MM.1S (cell line): Measurements from ENCODE around the gene LTN1.

Source experiments
- CTCF ChIP-seq: fragments of 300-600 bp; sonication (generic); IDR thresholded peaks from 2 replicates; pipeline ENCODE4 v1.5.1; 2016; ENCODE audit warnings: antibody characterized with exemption, low read length, mixed read lengths
- EZH2 ChIP-seq: fragments of 300-600 bp; sonication (generic); optimal IDR thresholded peaks from 2 replicates; pipeline ENCODE3; 2017; ENCODE audit warnings: low read depth, mild to moderate bottlenecking, antibody characterized with exemption, low read length, mixed read lengths
- EZH2phosphoT487 ChIP-seq: fragments of 300-600 bp; sonication (generic); IDR thresholded peaks from 2 replicates; pipeline ENCODE4 v1.6.1; 2018; ENCODE audit warnings: antibody characterized with exemption, low read length

DNA sequence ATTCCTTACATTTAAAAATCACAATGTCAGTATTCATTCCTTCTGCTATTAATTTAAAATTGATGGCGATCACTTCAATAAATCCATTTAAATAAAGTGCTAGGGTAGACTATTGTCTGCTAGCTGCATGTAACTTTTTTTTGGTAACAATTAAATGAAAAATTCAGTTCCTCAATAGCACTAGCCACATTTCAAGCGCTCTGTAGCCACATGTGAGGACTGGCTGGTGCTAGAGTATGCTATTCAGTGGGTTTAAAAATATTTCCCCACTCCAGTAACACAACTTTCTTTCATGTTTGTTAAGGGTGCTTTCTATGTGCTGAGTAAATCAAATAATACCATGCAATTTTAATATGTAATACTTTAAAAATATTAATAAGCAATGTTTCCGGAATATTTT lies 108.2 kb downstream of the LTN1 start:
- no peak for TF ChIP-seq CTCF
- no peak for TF ChIP-seq EZH2
- TF ChIP-seq EZH2phosphoT487, result no peak
